Panc1 (cell line): ENCODE data around the gene CLIP4. TPM values are rescaled to one million over a fixed set of nuclear protein-coding genes. Genes with fewer than 3 reads are reported as not detected.

Source experiments
- ATAC-seq: fragments of 200-7000 bp; cut with Tn5 transposase; 2 replicates; pipeline ENCODE4 v1.9.1; 2020; ENCODE audit warnings: mild to moderate bottlenecking, moderate library complexity
- BruUV-seq: library from RNA; stranded (reverse); fragments of 400-500 nt; replicated peaks from 2 replicates; lab custom pipeline; 2021; lab: Mats Ljungman, UMichigan
- CTCF ChIA-PET: fragments of 300-600 bp; sonication (Branson Sonifier 250); formaldehyde crosslinking; loops from one replicate; lab custom pipeline; 2022; ENCODE audit warnings: antibody characterized with exemption; lab: Charles Lee
- POLR2A ChIA-PET: fragments of 300-600 bp; sonication (Branson Sonifier 250); formaldehyde crosslinking; loops from one replicate; lab custom pipeline; 2022; ENCODE audit warnings: antibody characterized with exemption; lab: Charles Lee
- DNase-seq: peaks from one replicate; pipeline ENCODE4 v3.0.0-alpha.2; 2010; ENCODE audit warnings: low read depth, low spot score
- H3K27ac ChIP-seq: 2 replicates; pipeline ENCODE4 v1.5.1; 2011; ENCODE audit warnings: mild to moderate bottlenecking, low read length, inconsistent platforms
- H3K27me3 ChIP-seq: fragments of 200-500 bp; sonication (Bioruptor generic); 2 replicates; pipeline ENCODE4 v1.6.0; 2014; ENCODE audit warnings: low read length, inconsistent platforms; ENCODE audit not compliant: control insufficient read depth, insufficient read depth
- H3K36me3 ChIP-seq: fragments of 200-500 bp; sonication (Bioruptor generic); 2 replicates; pipeline ENCODE4 v1.5.1; 2014; ENCODE audit warnings: inconsistent platforms, mild to moderate bottlenecking, low read length, moderate library complexity; ENCODE audit not compliant: control insufficient read depth, insufficient read depth
- H3K4me1 ChIP-seq: 2 replicates; pipeline ENCODE4 v1.5.1; 2011; ENCODE audit warnings: inconsistent platforms, mild to moderate bottlenecking, low read length, moderate library complexity; ENCODE audit not compliant: control insufficient read depth, insufficient read depth
- H3K4me3 ChIP-seq, 2 experiments: 2 replicates each; pipeline ENCODE4 v1.5.1; 2011 to 2012; ENCODE audit warnings: low read depth in 2 of 2, low read length in 2 of 2, mild to moderate bottlenecking in 2 of 2, inconsistent platforms in 1 of 2, moderate library complexity in 1 of 2
- H3K9me3 ChIP-seq: fragments of 200-500 bp; sonication (Bioruptor generic); 2 replicates; pipeline ENCODE4 v1.5.1; 2014; ENCODE audit warnings: low read depth, mild to moderate bottlenecking, inconsistent platforms, low read length, moderate library complexity; ENCODE audit not compliant: control insufficient read depth, insufficient read depth
- CTCF ChIP-seq: fragments of 450-650 bp; IDR thresholded peaks from 2 replicates; pipeline ENCODE4 v1.5.1; 2017; ENCODE audit warnings: mild to moderate bottlenecking
- POLR2AphosphoS5 ChIP-seq: IDR thresholded peaks from 2 replicates; pipeline ENCODE4 v1.6.1; 2012; ENCODE audit warnings: mild to moderate bottlenecking, low read depth, low read length, moderate library complexity
- SIN3A ChIP-seq: IDR thresholded peaks from 2 replicates; pipeline ENCODE4 v1.6.1; 2012; ENCODE audit warnings: low read depth, mild to moderate bottlenecking, low read length, moderate library complexity, borderline replicate concordance; ENCODE audit not compliant: insufficient read depth
- TCF7L2 ChIP-seq: IDR thresholded peaks from 2 replicates; pipeline ENCODE4 v1.6.1; 2011; ENCODE audit warnings: mild to moderate bottlenecking, low read depth, low read length, inconsistent platforms
- in situ Hi-C: cut with HindIII; loops from 2 replicates; pipeline ENCODE4 v1.10.0; 2016; ENCODE audit warnings: low sequenced_read_pairs, low pct_unique_long_range_greater_than_20kb
- intact Hi-C: fragments of 100-400 bp; cut with micrococcal nuclease; formaldehyde crosslinking; loops from one replicate; pipeline ENCODE4 v1.10.0; 2022; ENCODE audit not compliant: unreplicated experiment
- total RNA-seq: library from RNA; stranded (reverse); gene quantifications from one replicate; pipeline ENCODE4 v1.2.1, GENCODE V29; 2021; ENCODE audit not compliant: unreplicated experiment
- TF ChIP-seq, protein P1 (sequence below), 2 experiments: IDR thresholded peaks; 2 replicates each; pipeline ENCODE4 v1.6.1; 2011 to 2012; ENCODE audit warnings: low read depth in 2 of 2, control low read depth in 1 of 2, low read length in 1 of 2, mild to moderate bottlenecking in 1 of 2, moderate library complexity in 1 of 2; ENCODE audit not compliant: insufficient read depth in 1 of 2

The CLIP4 gene
- total RNA-seq, 1 experiment from 2014 or later = 43.0 TPM

- intact Hi-C loops (no loop called here), in situ Hi-C loops (no loop called here)
- H3K27me3 ChIP-seq = peaks cover 5% of the 10 kb centered on the region
- no peaks in the 10 kb centered on the region for H3K36me3 ChIP-seq
- DNase-seq (no peak), ATAC-seq (peak; percentile 27; the same call in 1 of the 2 replicates)
- TF ChIP-seq, protein P1, sequence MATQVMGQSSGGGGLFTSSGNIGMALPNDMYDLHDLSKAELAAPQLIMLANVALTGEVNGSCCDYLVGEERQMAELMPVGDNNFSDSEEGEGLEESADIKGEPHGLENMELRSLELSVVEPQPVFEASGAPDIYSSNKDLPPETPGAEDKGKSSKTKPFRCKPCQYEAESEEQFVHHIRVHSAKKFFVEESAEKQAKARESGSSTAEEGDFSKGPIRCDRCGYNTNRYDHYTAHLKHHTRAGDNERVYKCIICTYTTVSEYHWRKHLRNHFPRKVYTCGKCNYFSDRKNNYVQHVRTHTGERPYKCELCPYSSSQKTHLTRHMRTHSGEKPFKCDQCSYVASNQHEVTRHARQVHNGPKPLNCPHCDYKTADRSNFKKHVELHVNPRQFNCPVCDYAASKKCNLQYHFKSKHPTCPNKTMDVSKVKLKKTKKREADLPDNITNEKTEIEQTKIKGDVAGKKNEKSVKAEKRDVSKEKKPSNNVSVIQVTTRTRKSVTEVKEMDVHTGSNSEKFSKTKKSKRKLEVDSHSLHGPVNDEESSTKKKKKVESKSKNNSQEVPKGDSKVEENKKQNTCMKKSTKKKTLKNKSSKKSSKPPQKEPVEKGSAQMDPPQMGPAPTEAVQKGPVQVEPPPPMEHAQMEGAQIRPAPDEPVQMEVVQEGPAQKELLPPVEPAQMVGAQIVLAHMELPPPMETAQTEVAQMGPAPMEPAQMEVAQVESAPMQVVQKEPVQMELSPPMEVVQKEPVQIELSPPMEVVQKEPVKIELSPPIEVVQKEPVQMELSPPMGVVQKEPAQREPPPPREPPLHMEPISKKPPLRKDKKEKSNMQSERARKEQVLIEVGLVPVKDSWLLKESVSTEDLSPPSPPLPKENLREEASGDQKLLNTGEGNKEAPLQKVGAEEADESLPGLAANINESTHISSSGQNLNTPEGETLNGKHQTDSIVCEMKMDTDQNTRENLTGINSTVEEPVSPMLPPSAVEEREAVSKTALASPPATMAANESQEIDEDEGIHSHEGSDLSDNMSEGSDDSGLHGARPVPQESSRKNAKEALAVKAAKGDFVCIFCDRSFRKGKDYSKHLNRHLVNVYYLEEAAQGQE (IDR thresholded peaks at IDR 0.05; ENCODE audit: insufficient read depth in 1 of 2, low read depth in 2 of 2, low read length in 1 of 2) = no peak
- TF ChIP-seq SIN3A = no peak
- TF ChIP-seq CTCF = no peak
- no peak for TF ChIP-seq POLR2AphosphoS5
- TF ChIP-seq TCF7L2 = no peak
- H3K4me3 ChIP-seq = no peak overlapping the region
- ChIA-PET CTCF (interaction anchor here (0.7 kb wide), 1 partner anchor 50 kb away, joined by 9 read pairs; no protein-coding TSS in a partner anchor), POLR2A (no interaction called here)
- no peak overlapping the region for H3K27ac ChIP-seq
- no peaks in the 10 kb centered on the region for H3K4me1 ChIP-seq
- no peaks in the 10 kb centered on the region for H3K9me3 ChIP-seq
- BruUV-seq = no TSS peak
These were observed 112.9 kb downstream of the CLIP4 start for GRCh38 chr2:29227935-29228675.

DNA sequence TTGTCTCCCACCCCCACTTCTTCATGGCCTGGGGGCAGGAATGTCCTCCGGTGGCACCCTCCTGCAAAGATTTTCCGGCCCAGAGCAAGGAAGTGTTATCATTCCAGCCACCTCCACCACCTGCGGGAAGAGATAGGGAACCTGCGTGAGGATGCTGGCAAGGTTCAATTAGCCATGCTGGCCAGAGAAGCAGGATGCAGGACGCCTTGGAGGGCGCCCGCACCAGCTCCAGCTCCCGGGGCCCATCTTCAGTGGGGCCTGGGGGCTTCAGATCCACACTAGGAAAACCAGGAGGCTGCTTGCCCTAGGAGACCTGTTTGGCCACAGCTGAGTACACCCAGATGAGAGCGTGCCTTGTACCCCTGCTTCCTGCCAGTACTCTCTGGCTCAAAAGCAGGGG, 113.7 kb downstream of the CLIP4 start:
- no peaks in the 10 kb centered on the region for H3K4me1 ChIP-seq
- in situ Hi-C loops = no loop called here
- H3K9me3 ChIP-seq = no peaks in the 10 kb centered on the region
- ChIA-PET CTCF (no interaction called here), POLR2A (no interaction called here)
- no TSS peak for BruUV-seq
- H3K4me3 ChIP-seq = no peak overlapping the region
- no peak overlapping the region for H3K27ac ChIP-seq
- intact Hi-C loops = no loop called here
- H3K36me3 ChIP-seq = no peaks in the 10 kb centered on the region
- DNase-seq (no peak), ATAC-seq (no peak)
- TF ChIP-seq POLR2AphosphoS5 = no peak
- TF ChIP-seq CTCF = no peak
- no peak for TF ChIP-seq TCF7L2
- no peak for TF ChIP-seq SIN3A
- TF ChIP-seq, protein P1 (IDR thresholded peaks at IDR 0.05; ENCODE audit: insufficient read depth in 1 of 2, low read depth in 2 of 2, low read length in 1 of 2) = no peak
- peaks cover 5% of the 10 kb centered on the region for H3K27me3 ChIP-seq
